Gastroesophageal sphincter (tissue), 4 donors: ENCODE measurements around the gene PTDSS2. TPM values are rescaled to one million over a fixed set of nuclear protein-coding genes. Genes with fewer than 3 reads are reported as not detected.

Source experiments
- ATAC-seq: fragments of 150-250 bp; one replicate; pipeline ENCODE4 v1.9.1; 2016; ENCODE audit warnings: mild to moderate bottlenecking, moderate library complexity
- H3K27ac ChIP-seq, 4 donors: fragments of 200-600 bp; sonication (generic) in 3 of 4; 1 replicate in 3 of 4; 2 replicates in 1 of 4; pipeline ENCODE4 v1.5.1; 2016 to 2019
- H3K27me3 ChIP-seq: fragments of 200-600 bp; sonication (generic); one replicate; pipeline ENCODE4 v1.5.1; 2019
- H3K36me3 ChIP-seq, 2 donors: fragments of 200-600 bp; sonication (generic); one replicate each; pipeline ENCODE4 v1.5.1; 2019; ENCODE audit warnings: control low read depth in 1 of 2
- H3K4me1 ChIP-seq, 3 donors: fragments of 200-600 bp; sonication (generic); 1 replicate in 2 of 3; 2 replicates in 1 of 3; pipeline ENCODE4 v1.5.1; 2016 to 2019; ENCODE audit warnings: control low read depth in 2 of 3
- H3K4me3 ChIP-seq, 2 donors: fragments of 200-600 bp; sonication (generic); one replicate each; pipeline ENCODE4 v1.5.1; 2019; ENCODE audit warnings: mild to moderate bottlenecking in 1 of 2, moderate library complexity in 1 of 2
- H3K9me3 ChIP-seq, 3 donors: fragments of 200-600 bp; sonication (generic); one replicate each; pipeline ENCODE4 v1.5.1; 2017 to 2019; ENCODE audit warnings: control low read depth in 2 of 3
- CTCF ChIP-seq, 4 experiments: fragments of 200-600 bp in 2 of 4; fragments of 450-650 bp in 2 of 4; sonication (generic) in 1 of 4; IDR thresholded peaks; one replicate each; pipeline ENCODE4 v1.5.1; 2017 to 2019; ENCODE audit warnings: antibody characterized with exemption in 4 of 4, mild to moderate bottlenecking in 2 of 4, moderate library complexity in 2 of 4
- EP300 ChIP-seq: sonication (generic); formaldehyde crosslinking; IDR thresholded peaks from one replicate; pipeline ENCODE4 v1.6.1; 2017; ENCODE audit warnings: antibody characterized with exemption, mild to moderate bottlenecking
- POLR2A ChIP-seq, 2 donors: fragments of 450-650 bp; IDR thresholded peaks; one replicate each; pipeline ENCODE4 v1.6.1; 2017; ENCODE audit warnings: antibody characterized with exemption in 2 of 2, mild to moderate bottlenecking in 2 of 2, moderate library complexity in 1 of 2
- POLR2AphosphoS5 ChIP-seq: sonication (generic); formaldehyde crosslinking; IDR thresholded peaks from one replicate; pipeline ENCODE4 v1.6.1; 2017; ENCODE audit warnings: antibody characterized with exemption
- WGBS, 2 donors: methylation state at CpG; one replicate each; pipeline ENCODE4 v1.1.5; 2018; ENCODE audit warnings: low coverage in 1 of 2; 5-methylcytosine and 5-hydroxymethylcytosine counted together
- total RNA-seq, 4 donors: library from RNA; depleted of rRNA; stranded (reverse); fragments of >200 nt; gene quantifications; one replicate each; pipeline ENCODE4 v1.1.0, GENCODE V29; 2016

Gene PTDSS2
- total RNA-seq, 4 donors from 2014 or later, result 23.4 to 55.9 (median 43.1) TPM

- TF ChIP-seq POLR2AphosphoS5 (no peak), CTCF (IDR thresholded peaks at IDR 0.05) (no peak), EP300 (no peak), POLR2A (IDR thresholded peaks at IDR 0.05) (no peak)
- H3K36me3 ChIP-seq, result peaks cover 0 to 11% of the 10 kb centered on the region in 2 donors
- ATAC-seq, result no peak
- H3K4me1 ChIP-seq, result peaks cover 0 to 21% (median 10%) of the 10 kb centered on the region in 3 donors
- H3K27ac ChIP-seq, result no peak overlapping the region
- WGBS, 2 donors, result 85 to 86% methylated on average over 14 to 15 of the region's 22 CpGs
- H3K4me3 ChIP-seq, result no peak overlapping the region
- no peaks in the 10 kb centered on the region for H3K9me3 ChIP-seq
- no peaks in the 10 kb centered on the region for H3K27me3 ChIP-seq
These were observed 24.1 kb downstream of the PTDSS2 start for GRCh38 chr11:473962-474785.

GRCh38 chr11:474914-475506 is 24.9 kb downstream of the PTDSS2 start:
- H3K4me1 ChIP-seq, result peaks cover 0 to 12% (median 3%) of the 10 kb centered on the region in 3 donors
- no peak overlapping the region for H3K4me3 ChIP-seq
- ATAC-seq, result no peak
- 90% methylated on average over 48 of the region's 48 CpGs for WGBS, 2 donors
- peaks cover 0 to 20% of the 10 kb centered on the region in 2 donors for H3K36me3 ChIP-seq
- H3K27ac ChIP-seq, result no peak overlapping the region
- TF ChIP-seq EP300, result no peak
- no peaks in the 10 kb centered on the region for H3K27me3 ChIP-seq
- H3K9me3 ChIP-seq, result no peaks in the 10 kb centered on the region

- no peaks in the 10 kb centered on the region for H3K27me3 ChIP-seq
- no peak overlapping the region for H3K27ac ChIP-seq
- H3K36me3 ChIP-seq, result peaks cover 0 to 29% of the 10 kb centered on the region in 2 donors
- no peak overlapping the region for H3K4me3 ChIP-seq
- no peaks in the 10 kb centered on the region for H3K9me3 ChIP-seq
- 80 to 95% methylated on average over 1 to 4 of the region's 9 CpGs for WGBS, 2 donors
- no peak for ATAC-seq
- peaks cover 0 to 4% (median 0%) of the 10 kb centered on the region in 3 donors for H3K4me1 ChIP-seq
- no peak for TF ChIP-seq CTCF (IDR thresholded peaks at IDR 0.05)
- TF ChIP-seq EP300, result no peak
- no peak for TF ChIP-seq POLR2A (IDR thresholded peaks at IDR 0.05)
- TF ChIP-seq POLR2AphosphoS5, result no peak
These were observed 25.9 kb downstream of the PTDSS2 start for GRCh38 chr11:475941-476340.

- no peaks in the 10 kb centered on the region for H3K27me3 ChIP-seq
- no peaks in the 10 kb centered on the region for H3K4me1 ChIP-seq
- H3K27ac ChIP-seq, result no peak overlapping the region
- no peak for ATAC-seq
- no peak for TF ChIP-seq CTCF (IDR thresholded peaks at IDR 0.05)
- no peak for TF ChIP-seq POLR2A (IDR thresholded peaks at IDR 0.05)
- TF ChIP-seq EP300, result no peak
- TF ChIP-seq POLR2AphosphoS5, result no peak
- H3K9me3 ChIP-seq, result no peaks in the 10 kb centered on the region
- H3K36me3 ChIP-seq, result peaks cover 0 to 31% of the 10 kb centered on the region in 2 donors
- WGBS, 2 donors, result 89 to 100% methylated on average over 4 to 8 of the region's 15 CpGs
- no peak overlapping the region for H3K4me3 ChIP-seq
These were observed 26.3 kb downstream of the PTDSS2 start for GRCh38 chr11:476416-476815.

- TF ChIP-seq POLR2AphosphoS5, result no peak
- Histone ChIP-seq H3K4me1 (no peaks in the 10 kb centered on the region), H3K27me3 (no peaks in the 10 kb centered on the region), H3K9me3 (no peaks in the 10 kb centered on the region), H3K27ac (no peak overlapping the region), H3K4me3 (no peak overlapping the region), H3K36me3 (peaks cover 0 to 31% of the 10 kb centered on the region in 2 donors)
- 50% methylated on average over 2 of the region's 16 CpGs; no CpG with 5 or more reads in 1 of the 2 donors for WGBS, 2 donors
- ATAC-seq, result no peak
These were observed 27.1 kb downstream of the PTDSS2 start for GRCh38 chr11:477052-477715.
